Muscle layer of duodenum (tissue), 2 donors: ENCODE data around the gene GALC.

ENCODE experiments used
- H3K27ac ChIP-seq: one replicate; pipeline ENCODE4 v1.7.0; 2013; ENCODE audit warnings: mild to moderate bottlenecking, low read length
- H3K27me3 ChIP-seq: one replicate; pipeline ENCODE4 v1.7.0; 2013; ENCODE audit warnings: low read depth, mild to moderate bottlenecking, control low read depth, low read length
- H3K36me3 ChIP-seq, 2 donors: one replicate each; pipeline ENCODE4 v1.7.0; 2013; ENCODE audit warnings: low read length in 2 of 2, control low read depth in 1 of 2, mild to moderate bottlenecking in 1 of 2; ENCODE audit not compliant: insufficient read depth in 2 of 2, control insufficient read depth in 1 of 2
- H3K4me1 ChIP-seq, 2 donors: one replicate each; pipeline ENCODE4 v1.7.0; 2013; ENCODE audit warnings: low read length in 2 of 2, mild to moderate bottlenecking in 2 of 2, control low read depth in 1 of 2, moderate library complexity in 1 of 2; ENCODE audit not compliant: insufficient read depth in 2 of 2, control insufficient read depth in 1 of 2
- H3K4me3 ChIP-seq, 2 donors: one replicate each; pipeline ENCODE4 v1.7.0; 2013; ENCODE audit warnings: low read length in 2 of 2, low read depth in 1 of 2, mild to moderate bottlenecking in 1 of 2
- H3K9me3 ChIP-seq, 2 donors: one replicate each; pipeline ENCODE4 v1.7.0; 2013; ENCODE audit warnings: low read length in 2 of 2, control low read depth in 1 of 2, mild to moderate bottlenecking in 1 of 2; ENCODE audit not compliant: control insufficient read depth in 1 of 2
- donor health status: healthy.

GALC gene

GRCh38 chr14:87901236-87901635 lies 91.7 kb downstream of the GALC start:
- Histone ChIP-seq H3K4me3 (no peak overlapping the region), H3K36me3 (no peaks in the 10 kb centered on the region), H3K4me1 (no peaks in the 10 kb centered on the region), H3K27ac (no peak overlapping the region), H3K9me3 (no peaks in the 10 kb centered on the region), H3K27me3 (no peaks in the 10 kb centered on the region)

DNA sequence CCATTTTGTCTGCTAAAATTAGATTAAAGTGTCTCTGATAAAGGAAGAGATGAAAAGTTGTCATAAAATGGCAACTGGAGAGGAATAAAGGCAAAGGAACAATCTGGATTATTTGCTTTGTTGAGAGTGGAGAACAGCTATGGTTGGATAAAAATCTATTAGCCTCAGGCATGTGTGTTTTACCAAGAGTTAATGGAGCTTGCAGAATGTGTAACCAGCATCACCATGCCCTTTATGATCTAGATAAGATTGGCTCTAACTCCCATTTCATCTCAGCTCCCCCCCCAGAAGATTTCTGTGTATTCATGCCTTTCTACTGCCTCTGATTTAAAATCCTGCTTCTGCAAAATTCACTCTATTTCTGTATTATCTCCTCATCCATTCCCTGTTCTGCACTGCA lies 93.8 kb downstream of the GALC start:
- H3K27me3 ChIP-seq: no peaks in the 10 kb centered on the region
- no peaks in the 10 kb centered on the region for H3K4me1 ChIP-seq
- no peak overlapping the region for H3K4me3 ChIP-seq
- no peaks in the 10 kb centered on the region for H3K9me3 ChIP-seq
- no peaks in the 10 kb centered on the region for H3K36me3 ChIP-seq
- H3K27ac ChIP-seq: no peak overlapping the region

DNA sequence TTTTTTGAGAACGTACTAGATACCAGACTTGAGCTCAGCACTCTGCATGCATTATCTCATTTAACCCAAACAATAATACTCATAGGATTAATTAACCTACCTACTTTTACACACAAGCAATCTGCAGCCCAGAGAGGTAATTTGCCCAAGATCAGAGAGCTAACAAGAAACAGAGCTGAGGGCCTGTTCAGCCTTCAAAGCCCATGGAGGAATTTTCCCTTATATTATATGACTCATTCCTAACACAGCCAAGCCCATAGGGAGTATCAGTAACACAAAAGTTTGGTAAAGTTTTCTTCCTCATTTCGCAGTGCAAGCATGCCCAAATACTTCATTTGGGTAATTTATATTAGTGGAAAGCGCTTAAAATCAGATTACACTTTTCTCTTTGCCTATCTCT lies 94.7 kb downstream of the GALC start:
- H3K9me3 ChIP-seq: no peaks in the 10 kb centered on the region
- H3K4me3 ChIP-seq: no peak overlapping the region
- no peaks in the 10 kb centered on the region for H3K36me3 ChIP-seq
- no peaks in the 10 kb centered on the region for H3K4me1 ChIP-seq
- H3K27me3 ChIP-seq: no peaks in the 10 kb centered on the region
- H3K27ac ChIP-seq: no peak overlapping the region

DNA sequence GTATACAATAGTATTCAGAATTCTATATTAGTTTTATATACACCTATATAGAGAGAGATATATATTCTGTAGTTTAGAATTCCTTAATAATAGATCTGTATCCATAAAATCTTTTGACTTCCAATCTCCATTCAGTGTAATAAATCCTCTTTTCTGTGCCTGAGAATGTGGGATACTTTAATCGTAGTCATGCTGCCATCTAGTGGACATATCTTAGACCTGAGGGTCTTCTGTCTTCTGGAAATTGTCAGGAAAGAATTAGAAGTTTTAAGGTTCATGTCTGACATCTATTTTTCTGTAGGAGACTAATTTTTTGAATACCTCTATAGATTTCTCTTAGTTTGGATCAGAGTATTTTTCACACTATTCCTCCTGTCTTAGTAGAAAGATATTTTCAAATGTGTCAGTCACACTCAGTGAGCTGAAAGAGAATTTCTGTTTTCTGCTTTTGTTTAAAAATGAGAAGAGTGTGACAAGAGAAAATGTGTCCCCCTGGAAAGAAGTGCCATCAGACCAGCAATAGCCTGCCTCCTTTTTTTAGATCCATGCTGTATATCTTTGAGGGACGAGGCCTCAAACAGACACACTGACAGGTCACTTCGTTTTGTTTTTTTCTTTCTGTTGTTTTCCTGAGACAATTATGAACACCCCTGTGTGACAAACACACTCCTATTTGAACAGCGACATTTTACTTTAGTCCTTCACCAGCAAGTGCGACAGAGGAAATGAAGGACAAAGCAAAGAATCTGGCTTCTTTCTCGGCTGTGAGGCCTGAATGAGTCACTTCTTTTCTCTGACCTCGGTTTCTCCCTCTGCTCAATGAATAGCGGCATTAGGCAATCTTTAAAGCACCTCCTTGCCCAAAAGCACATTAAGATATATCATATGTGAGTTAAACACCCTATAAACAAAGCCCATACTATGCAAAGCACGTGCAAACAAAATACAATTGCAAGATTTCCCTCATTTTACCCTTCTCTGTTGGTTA lies 96.3 kb downstream of the GALC start:
- Histone ChIP-seq H3K4me1 (no peaks in the 10 kb centered on the region), H3K9me3 (no peaks in the 10 kb centered on the region), H3K27me3 (no peaks in the 10 kb centered on the region), H3K4me3 (no peak overlapping the region), H3K27ac (no peak overlapping the region), H3K36me3 (no peaks in the 10 kb centered on the region)

DNA sequence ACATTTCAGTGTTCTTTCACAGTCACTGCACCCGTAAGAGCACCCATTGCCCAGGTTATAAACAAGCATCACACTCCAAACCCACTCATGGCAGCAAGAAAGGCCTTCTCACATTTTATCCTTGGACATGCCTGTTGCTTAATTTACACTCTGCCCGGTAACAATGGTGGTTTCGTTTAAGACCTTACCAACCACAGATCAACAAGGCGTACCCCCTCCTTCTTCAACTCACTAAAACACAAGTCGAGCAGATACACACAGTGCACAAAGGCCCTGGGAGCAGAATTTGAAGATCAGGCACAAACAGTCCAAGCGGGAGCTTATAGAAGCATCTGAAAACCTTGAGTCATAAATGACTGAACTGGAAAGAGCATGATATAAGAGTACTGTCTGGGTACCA lies 98.1 kb downstream of the GALC start:
- Histone ChIP-seq H3K4me3 (no peak overlapping the region), H3K36me3 (no peaks in the 10 kb centered on the region), H3K27me3 (no peaks in the 10 kb centered on the region), H3K9me3 (no peaks in the 10 kb centered on the region), H3K4me1 (no peaks in the 10 kb centered on the region), H3K27ac (no peak overlapping the region)

GRCh38 chr14:87892763-87893162 lies 100.2 kb downstream of the GALC start:
- Histone ChIP-seq H3K9me3 (no peaks in the 10 kb centered on the region), H3K4me1 (no peaks in the 10 kb centered on the region), H3K36me3 (no peaks in the 10 kb centered on the region), H3K27me3 (no peaks in the 10 kb centered on the region), H3K4me3 (no peak overlapping the region), H3K27ac (no peak overlapping the region)

- Histone ChIP-seq H3K36me3 (no peaks in the 10 kb centered on the region), H3K4me3 (no peak overlapping the region), H3K27ac (no peak overlapping the region), H3K27me3 (no peaks in the 10 kb centered on the region), H3K4me1 (no peaks in the 10 kb centered on the region), H3K9me3 (no peaks in the 10 kb centered on the region)
These were observed 104.6 kb downstream of the GALC start for GRCh38 chr14:87888136-87888999.

GRCh38 chr14:87883750-87884149 lies 109.2 kb downstream of the GALC start:
- Histone ChIP-seq H3K9me3 (no peaks in the 10 kb centered on the region), H3K36me3 (no peaks in the 10 kb centered on the region), H3K4me3 (no peak overlapping the region), H3K4me1 (no peaks in the 10 kb centered on the region), H3K27me3 (no peaks in the 10 kb centered on the region), H3K27ac (no peak overlapping the region)
